ENCODE results near the gene XYLT1.

DNA sequence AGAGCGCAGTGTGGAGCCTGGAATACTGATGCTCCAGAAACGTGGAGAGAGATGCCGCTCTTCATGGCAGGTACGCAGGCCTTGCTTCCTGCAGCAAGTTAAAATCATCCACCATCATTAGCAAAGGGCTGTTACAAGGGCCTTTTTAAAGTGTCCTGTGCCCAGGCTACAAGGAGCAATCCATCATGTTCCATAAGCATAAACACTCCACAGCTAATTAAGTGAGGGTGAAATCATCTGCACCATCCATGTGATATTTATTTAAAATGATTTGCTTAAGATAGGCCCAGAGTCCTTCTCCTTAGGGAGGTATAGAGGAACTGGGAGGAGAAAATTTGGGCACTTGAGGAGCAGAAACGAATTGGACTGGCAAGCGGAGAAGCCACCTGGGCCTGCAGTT is 372.1 kb downstream of the XYLT1 start:
- TF ChIP-seq FOXJ3 (CRISPR knock-in tag; IDR thresholded peaks at IDR 0.05), result no peak
- TF ChIP-seq SMC3 (IDR thresholded peaks at IDR 0.05; ENCODE audit: low read depth, low read length), result no peak

All from SK-N-SH (cell line).